Upper lobe of left lung (tissue), 6 donors: ENCODE measurements around the gene RABGEF1. TPM values are rescaled to one million over a fixed set of nuclear protein-coding genes. Genes with fewer than 3 reads are reported as not detected.
"Not testable (repeated sequence)": the region's sequence is repeated elsewhere in the genome, so short reads cannot be mapped to it uniquely, and the experiment has no call there.

Source experiments
- ATAC-seq, 2 donors: fragments of 200-7000 bp; cut with Tn5 transposase; one replicate each; pipeline ENCODE4 v1.9.1; 2022; ENCODE audit warnings: mild to moderate bottlenecking in 2 of 2, moderate library complexity in 2 of 2; ENCODE audit not compliant: low FRiP score in 2 of 2
- DNase-seq, 2 donors: peaks; one replicate each; pipeline ENCODE4 v3.0.0-alpha.2; 2019 to 2020
- H3K27ac ChIP-seq, 4 donors: fragments of 200-600 bp; sonication (generic); one replicate each; pipeline ENCODE4 v1.5.1; 2016 to 2019
- H3K27me3 ChIP-seq, 4 donors: fragments of 200-600 bp; sonication (generic); one replicate each; pipeline ENCODE4 v1.5.1; 2017 to 2019
- H3K36me3 ChIP-seq, 4 donors: fragments of 200-600 bp; sonication (generic); one replicate each; pipeline ENCODE4 v1.5.1; 2016 to 2019
- H3K4me1 ChIP-seq, 4 donors: fragments of 200-600 bp; sonication (generic); one replicate each; pipeline ENCODE4 v1.5.1; 2018 to 2019
- H3K4me3 ChIP-seq, 4 donors: fragments of 200-600 bp; sonication (generic); one replicate each; pipeline ENCODE4 v1.5.1; 2017 to 2019; ENCODE audit warnings: mild to moderate bottlenecking in 2 of 4, moderate library complexity in 1 of 4
- H3K9me3 ChIP-seq, 4 donors: fragments of 200-600 bp; sonication (generic); one replicate each; pipeline ENCODE4 v1.5.1; 2018 to 2019
- CTCF ChIP-seq, 6 experiments: fragments of 450-650 bp in 4 of 6; fragments of 200-600 bp in 2 of 6; sonication (generic) in 2 of 6; IDR thresholded peaks; one replicate each; pipeline ENCODE4 v1.5.1; 2016 to 2019; ENCODE audit warnings: antibody characterized with exemption in 6 of 6
- EP300 ChIP-seq, 4 donors: sonication (generic); formaldehyde crosslinking; IDR thresholded peaks; one replicate each; pipeline ENCODE4 v1.5.1; 2017; ENCODE audit warnings: antibody characterized with exemption in 4 of 4, control low read depth in 2 of 4
- POLR2A ChIP-seq, 4 donors: fragments of 450-650 bp; IDR thresholded peaks; one replicate each; pipeline ENCODE4 v1.5.1; 2016 to 2017; ENCODE audit warnings: antibody characterized with exemption in 4 of 4, mild to moderate bottlenecking in 2 of 4
- POLR2AphosphoS5 ChIP-seq, 2 donors: sonication (generic); formaldehyde crosslinking; IDR thresholded peaks; one replicate each; pipeline ENCODE4 v1.5.1; 2017; ENCODE audit warnings: antibody characterized with exemption in 2 of 2
- WGBS, 2 donors: methylation state at CpG; one replicate each; pipeline ENCODE4 v1.1.5; 2017 to 2018; 5-methylcytosine and 5-hydroxymethylcytosine counted together
- total RNA-seq, 6 donors: library from RNA; depleted of rRNA in 4 of 6; stranded (reverse); fragments of >200 nt in 4 of 6; gene quantifications; one replicate each; pipeline versions ENCODE4 v1.1.0 to v1.2.1, GENCODE V29; 2016 to 2021
- donor health status: DM: no; HTN: no; CAD: no; lungs with moderate emphysema.
- donor health status: DM: no; HTN: yes; CAD: no; lungs with severe emphysema.

The RABGEF1 gene
- total RNA-seq, 6 donors from 2014 or later, result 20.7 to 35.6 (median 30.3) TPM

- TF ChIP-seq CTCF (IDR thresholded peaks at IDR 0.05) (no peak), POLR2A (IDR thresholded peaks at IDR 0.05) (no peak), EP300 (IDR thresholded peaks at IDR 0.05) (no peak), POLR2AphosphoS5 (IDR thresholded peaks at IDR 0.05) (no peak)
- no peaks in the 10 kb centered on the region for H3K36me3 ChIP-seq
- peaks cover 0 to 11% (median 6%) of the 10 kb centered on the region in 4 donors for H3K4me1 ChIP-seq
- no peaks in the 10 kb centered on the region for H3K27me3 ChIP-seq
- H3K27ac ChIP-seq, result no peak overlapping the region
- no peaks in the 10 kb centered on the region for H3K9me3 ChIP-seq
- ATAC-seq (no peak), DNase-seq (no peak)
- no peak overlapping the region for H3K4me3 ChIP-seq
Measured at GRCh38 chr7:66756889-66757288, 16.4 kb downstream of the RABGEF1 start.

DNA sequence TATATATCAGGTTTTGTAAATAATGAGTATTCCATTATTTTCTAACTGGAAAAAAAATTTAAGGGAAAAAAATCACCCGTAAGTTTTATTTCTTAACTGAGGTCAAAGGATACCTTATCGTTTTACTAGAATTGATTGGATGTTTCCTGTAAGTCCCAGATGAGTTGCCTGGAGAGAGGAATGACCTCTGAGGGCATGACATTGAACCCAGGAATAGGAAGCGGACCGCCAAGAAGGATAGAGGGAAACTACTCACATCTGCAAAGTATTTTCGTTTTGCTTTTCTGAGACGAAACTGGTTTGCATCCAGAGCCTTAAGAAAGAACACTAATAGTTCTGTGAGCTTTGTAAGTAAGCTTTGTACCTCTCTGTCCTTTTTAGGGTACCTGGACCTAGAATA, 17.4 kb downstream of the RABGEF1 start:
- ATAC-seq (no peak), DNase-seq (no peak)
- WGBS, 2 donors, result 75 to 84% methylated on average over 6 of the region's 6 CpGs

DNA sequence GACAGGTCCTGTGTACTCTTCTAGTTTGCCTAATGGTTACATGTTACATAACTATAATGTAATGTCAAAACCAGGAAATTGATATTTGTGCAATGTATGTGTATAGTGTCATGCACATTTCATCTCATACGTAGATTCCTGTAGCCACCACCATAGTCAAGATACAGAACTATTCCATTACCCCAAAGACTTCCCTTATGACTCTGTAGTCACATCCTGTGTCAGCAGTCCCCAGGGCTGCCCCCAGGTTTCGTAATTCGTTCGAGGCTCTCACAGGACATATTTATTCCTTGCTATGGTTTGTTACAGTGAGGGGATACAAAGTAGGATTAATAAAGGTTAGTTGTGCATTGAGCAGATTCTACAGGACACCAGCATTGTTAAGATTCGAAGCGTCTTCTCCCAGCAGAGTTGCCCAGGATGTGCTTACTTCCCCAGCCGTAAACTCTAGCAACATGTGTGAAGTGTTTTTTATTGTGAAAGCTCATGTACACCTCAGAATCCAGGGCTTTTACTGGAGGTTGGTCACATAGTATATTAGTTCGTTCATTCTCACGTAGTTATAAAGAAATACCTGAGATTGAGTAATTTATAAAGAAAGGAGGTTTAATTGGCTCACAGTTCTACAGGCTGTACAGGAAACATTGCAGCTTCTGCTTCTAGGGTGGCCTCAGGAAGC, 18.6 kb downstream of the RABGEF1 start:
- Histone ChIP-seq H3K27ac (peak overlapping the region; percentile 62 to 79 (median 72)), H3K4me3 (no peak overlapping the region), H3K36me3 (no peaks in the 10 kb centered on the region), H3K4me1 (peaks cover 0 to 11% (median 6%) of the 10 kb centered on the region in 4 donors), H3K27me3 (no peaks in the 10 kb centered on the region), H3K9me3 (no peaks in the 10 kb centered on the region)
- peak in 1 of 2 donors; percentile 65 for DNase-seq
- peak in 1 of 2 donors; percentile 19 for TF ChIP-seq POLR2AphosphoS5 (IDR thresholded peaks at IDR 0.05)
- no peak for TF ChIP-seq CTCF (IDR thresholded peaks at IDR 0.05)
- TF ChIP-seq POLR2A (IDR thresholded peaks at IDR 0.05), result no peak
- peak in 3 of 4 donors; percentile 5 to 48 (median 41) for TF ChIP-seq EP300 (IDR thresholded peaks at IDR 0.05)
- 69 to 72% methylated on average over 9 of the region's 9 CpGs for WGBS, 2 donors
- ATAC-seq, result peak; percentile 75 to 81

More for the DNA sequence above, 17.4 kb downstream of the RABGEF1 start:
- no peak overlapping the region for H3K4me3 ChIP-seq
- H3K4me1 ChIP-seq, result peaks cover 0 to 11% (median 6%) of the 10 kb centered on the region in 4 donors
- no peaks in the 10 kb centered on the region for H3K9me3 ChIP-seq
- peak overlapping the region; percentile 34 to 79 (median 60) for H3K27ac ChIP-seq
- H3K27me3 ChIP-seq, result no peaks in the 10 kb centered on the region
- TF ChIP-seq EP300 (IDR thresholded peaks at IDR 0.05) (no peak), CTCF (IDR thresholded peaks at IDR 0.05) (no peak), POLR2A (IDR thresholded peaks at IDR 0.05) (no peak), POLR2AphosphoS5 (IDR thresholded peaks at IDR 0.05) (no peak)
- H3K36me3 ChIP-seq, result no peaks in the 10 kb centered on the region

DNA sequence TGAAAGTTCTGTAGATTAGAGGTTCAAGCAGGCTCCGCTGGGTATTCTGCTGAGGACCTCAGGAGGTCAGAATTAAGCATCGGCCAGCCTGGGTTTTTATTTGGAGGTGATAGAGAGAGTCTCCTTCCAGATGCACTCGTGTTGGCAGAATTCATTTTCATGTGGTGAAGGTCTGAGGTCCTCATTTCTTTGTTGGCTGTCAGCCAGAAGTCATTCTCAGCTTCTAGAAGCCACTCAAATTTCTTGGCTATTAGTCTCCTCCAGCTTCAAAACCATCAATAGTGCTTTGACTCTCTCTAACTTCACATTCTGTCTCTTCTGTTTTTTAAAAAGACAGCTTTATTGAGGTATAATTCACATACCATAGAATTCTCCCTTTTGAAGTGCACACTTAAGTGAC, 22.6 kb downstream of the RABGEF1 start:
- ATAC-seq, result not testable (repeated sequence)

DNA sequence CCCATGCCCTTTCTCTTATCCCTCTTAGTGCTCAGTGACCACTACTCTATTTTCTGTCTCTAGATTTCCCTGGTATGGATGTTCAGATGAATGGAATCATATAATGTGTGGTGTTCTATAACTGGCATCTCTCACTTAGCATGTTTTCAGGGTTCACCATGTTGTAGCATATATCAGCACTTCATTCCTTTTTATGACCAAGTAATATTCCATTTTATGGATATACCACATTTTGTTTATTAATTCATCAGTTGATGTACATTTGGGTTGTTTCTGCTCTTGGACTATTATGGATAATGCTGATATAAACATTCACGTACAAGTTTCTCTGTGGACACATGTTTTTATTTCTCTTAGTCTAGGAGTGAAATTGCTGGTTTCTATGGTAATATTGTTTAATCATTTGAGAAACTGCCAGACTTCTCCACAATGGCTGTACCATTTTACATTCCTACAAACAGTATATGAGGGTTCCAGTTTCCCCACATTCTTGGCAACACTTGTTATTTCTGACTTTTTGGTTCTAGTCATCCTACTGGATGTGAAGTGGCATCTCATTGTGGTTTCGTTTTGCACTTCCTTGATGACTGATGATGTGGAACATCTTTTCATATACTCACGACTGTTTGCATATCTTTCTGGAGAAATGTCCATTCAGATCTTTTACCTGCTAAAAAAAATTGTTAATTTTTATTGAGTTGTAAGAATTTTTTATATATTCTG, 23.3 kb downstream of the RABGEF1 start:
- not testable (repeated sequence) for H3K36me3 ChIP-seq, H3K27ac ChIP-seq, H3K9me3 ChIP-seq, ATAC-seq, DNase-seq, H3K27me3 ChIP-seq, H3K4me3 ChIP-seq
- H3K4me1 ChIP-seq, result peaks cover 0 to 13% (median 6%) of the 10 kb centered on the region in 4 donors
- WGBS, 2 donors, result 78% methylated on average over 3 of the region's 3 CpGs

More for the DNA sequence above, 22.6 kb downstream of the RABGEF1 start:
- 90 to 98% methylated on average over 3 of the region's 3 CpGs for WGBS, 2 donors
- H3K4me1 ChIP-seq, result peaks cover 0 to 14% (median 9%) of the 10 kb centered on the region in 4 donors
- H3K27me3 ChIP-seq, H3K4me3 ChIP-seq, H3K36me3 ChIP-seq, H3K9me3 ChIP-seq, DNase-seq, H3K27ac ChIP-seq: not testable (repeated sequence)

DNA sequence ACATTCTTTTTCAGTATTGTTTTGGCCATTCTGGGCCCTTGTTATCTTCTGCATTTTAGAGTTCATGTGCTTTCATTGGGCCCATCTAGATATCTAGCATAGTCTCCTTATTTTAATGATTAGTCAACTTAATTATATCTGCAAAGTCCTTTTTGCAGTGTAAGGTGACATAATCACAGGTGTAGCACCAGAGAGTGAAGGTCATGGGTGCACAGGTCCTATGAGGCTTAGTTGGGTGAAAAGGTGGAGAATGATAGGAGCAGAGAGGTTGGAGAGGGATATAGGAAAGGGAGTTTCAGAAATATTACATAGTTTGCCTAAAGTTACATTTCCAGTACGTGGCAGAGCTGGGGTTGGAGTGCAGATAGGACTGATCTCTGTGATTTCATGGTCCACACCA, 24.4 kb downstream of the RABGEF1 start:
- not testable (repeated sequence) for H3K4me3 ChIP-seq, DNase-seq, H3K36me3 ChIP-seq, H3K27me3 ChIP-seq, ATAC-seq, H3K27ac ChIP-seq, H3K9me3 ChIP-seq
- peaks cover 5 to 18% (median 13%) of the 10 kb centered on the region in 4 donors for H3K4me1 ChIP-seq
- WGBS, 2 donors, result 88 to 92% methylated on average over 1 of the region's 1 CpG

DNA sequence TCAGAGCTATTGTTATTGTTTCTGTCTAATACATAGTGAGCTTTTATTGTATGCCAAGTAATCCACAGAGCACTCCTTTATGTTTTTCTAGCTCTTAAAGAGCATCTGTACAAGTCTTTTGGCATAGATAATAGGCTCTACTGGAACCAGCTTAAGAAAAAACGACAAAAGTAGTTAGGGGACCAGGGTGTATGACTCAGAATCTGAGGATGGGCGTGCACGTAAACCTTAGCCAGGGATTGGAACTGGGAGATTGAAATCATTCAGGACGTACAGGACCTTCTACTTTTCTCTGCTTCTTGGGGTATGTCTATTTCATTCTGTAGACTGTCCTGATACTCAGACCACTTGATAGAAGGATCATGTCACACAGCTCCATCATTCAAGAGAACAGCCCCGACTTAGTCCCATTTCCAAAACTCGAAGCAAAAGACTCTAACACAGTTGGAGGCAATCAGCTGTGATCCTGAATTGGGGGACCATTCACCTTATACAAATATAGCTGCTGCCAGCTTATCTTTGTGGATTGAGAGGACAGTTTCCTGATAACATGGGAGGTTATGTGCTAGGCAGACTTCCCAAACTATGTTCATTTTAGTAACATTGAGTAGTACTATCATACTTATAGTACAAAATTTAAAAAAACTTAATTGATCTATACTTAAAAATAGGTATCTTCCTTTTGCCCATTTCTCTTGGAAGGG, 24.9 kb downstream of the RABGEF1 start:
- 65 to 76% methylated on average over 6 of the region's 6 CpGs for WGBS, 2 donors
- not testable (repeated sequence) for H3K4me3 ChIP-seq, H3K9me3 ChIP-seq, DNase-seq, H3K27ac ChIP-seq, H3K36me3 ChIP-seq, H3K27me3 ChIP-seq
- ATAC-seq, result peak in 1 of 2 donors; percentile 57
- peaks cover 10 to 23% (median 13%) of the 10 kb centered on the region in 4 donors for H3K4me1 ChIP-seq
